DLD1 (cell line): ENCODE data around the gene NETO2.
"Not testable (repeated sequence)": the region's sequence is repeated elsewhere in the genome, so short reads cannot be mapped to it uniquely, and the experiment has no call there.

Source experiments
- in situ Hi-C: cut with HindIII; loops from 2 replicates; pipeline ENCODE4 v1.10.0; 2017; ENCODE audit warnings: low sequenced_read_pairs

The NETO2 gene

GRCh38 chr16:47136099-47136842, 7.5 kb downstream of the NETO2 start:
- in situ Hi-C loops, result no loop called here

- in situ Hi-C loops, result no loop called here
Measured at GRCh38 chr16:47134550-47134949, 9.2 kb downstream of the NETO2 start.

- in situ Hi-C loops, result no loop called here
Measured at GRCh38 chr16:47132308-47132707, 11.4 kb downstream of the NETO2 start.

- in situ Hi-C loops, result no loop called here
Measured at GRCh38 chr16:47129755-47130435, 13.8 kb downstream of the NETO2 start.

- in situ Hi-C loops, result no loop called here
Measured at GRCh38 chr16:47127541-47127940, 16.2 kb downstream of the NETO2 start.

GRCh38 chr16:47125757-47126156, 18.0 kb downstream of the NETO2 start:
- in situ Hi-C loops, result no loop called here

GRCh38 chr16:47113130-47113529, 30.6 kb downstream of the NETO2 start:
- in situ Hi-C loops, result no loop called here

- in situ Hi-C loops, result no loop called here
Measured at GRCh38 chr16:47110939-47111338, 32.8 kb downstream of the NETO2 start.

- in situ Hi-C loops, result no loop called here
Measured at GRCh38 chr16:47109361-47109760, 34.4 kb downstream of the NETO2 start.

- in situ Hi-C loops, result not testable (repeated sequence)
Measured at GRCh38 chr16:47102921-47103320, 40.8 kb downstream of the NETO2 start.

- in situ Hi-C loops, result not testable (repeated sequence)
Measured at GRCh38 chr16:47097154-47097553, 46.6 kb downstream of the NETO2 start.

GRCh38 chr16:47096297-47096696, 47.4 kb downstream of the NETO2 start:
- in situ Hi-C loops, result no loop called here

- in situ Hi-C loops, result no loop called here
Measured at GRCh38 chr16:47084198-47084597, 59.5 kb downstream of the NETO2 start.

- in situ Hi-C loops, result no loop called here
Measured at GRCh38 chr16:47082099-47082865, 61.5 kb downstream of the NETO2 start.

- in situ Hi-C loops, result no loop called here
Measured at GRCh38 chr16:47081115-47081514, 62.6 kb downstream of the NETO2 start.

GRCh38 chr16:47079860-47080259, 63.9 kb downstream of the NETO2 start:
- in situ Hi-C loops, result no loop called here

GRCh38 chr16:47073223-47074155, 70.3 kb downstream of the NETO2 start:
- in situ Hi-C loops, result no loop called here

- in situ Hi-C loops, result no loop called here
Measured at GRCh38 chr16:47072158-47072557, 71.6 kb downstream of the NETO2 start.

GRCh38 chr16:47069841-47070584, 73.7 kb downstream of the NETO2 start:
- in situ Hi-C loops, result no loop called here

- in situ Hi-C loops, result no loop called here
Measured at GRCh38 chr16:47069313-47069712, 74.4 kb downstream of the NETO2 start.
